HPDE6-E6E7 (cell line): ENCODE results near the gene CD96.

Source experiments
- DNase-seq: peaks from one replicate; pipeline ENCODE4 v3.0.0; 2011; ENCODE audit warnings: missing footprints; ENCODE audit errors: extremely low spot score

CD96 gene

GRCh38 chr3:111593666-111594065 lies 51.7 kb downstream of the CD96 start:
- DNase-seq: no peak

- peak; percentile 64 for DNase-seq
Measured at GRCh38 chr3:111594205-111594604, 52.2 kb downstream of the CD96 start.

- no peak for DNase-seq
Measured at GRCh38 chr3:111594781-111595180, 52.8 kb downstream of the CD96 start.

- peak; percentile 82 for DNase-seq
Measured at GRCh38 chr3:111595232-111595631, 53.2 kb downstream of the CD96 start, which contains the start of gene ZBED2. Gene ZBED2 (minus strand): TSS chr3:111595346. CDS start chr3:111594201, 1,145 bp downstream.

- no peak for DNase-seq
Measured at GRCh38 chr3:111596328-111596727, 54.3 kb downstream of the CD96 start.

GRCh38 chr3:111598139-111598538 lies 56.1 kb downstream of the CD96 start:
- DNase-seq: no peak

- DNase-seq: no peak
Measured at GRCh38 chr3:111598552-111598951, 56.6 kb downstream of the CD96 start.

- no peak for DNase-seq
Measured at GRCh38 chr3:111601810-111602209, 59.8 kb downstream of the CD96 start.

- no peak for DNase-seq
Measured at GRCh38 chr3:111603679-111604078, 61.7 kb downstream of the CD96 start.

GRCh38 chr3:111604119-111604518 lies 62.1 kb downstream of the CD96 start:
- DNase-seq: no peak

GRCh38 chr3:111605018-111605417 lies 63.0 kb downstream of the CD96 start:
- no peak for DNase-seq

GRCh38 chr3:111605493-111605892 lies 63.5 kb downstream of the CD96 start:
- DNase-seq: no peak

- DNase-seq: no peak
Measured at GRCh38 chr3:111607240-111607920, 65.4 kb downstream of the CD96 start.

- no peak for DNase-seq
Measured at GRCh38 chr3:111608383-111608782, 66.4 kb downstream of the CD96 start.

GRCh38 chr3:111609700-111610099 lies 67.7 kb downstream of the CD96 start:
- DNase-seq: no peak

GRCh38 chr3:111610189-111610588 lies 68.2 kb downstream of the CD96 start:
- no peak for DNase-seq

- DNase-seq: peak; percentile 69
Measured at GRCh38 chr3:111610612-111611054, 68.6 kb downstream of the CD96 start.

- DNase-seq: no peak
Measured at GRCh38 chr3:111613294-111613693, 71.3 kb downstream of the CD96 start.

GRCh38 chr3:111615880-111616279 lies 73.9 kb downstream of the CD96 start:
- no peak for DNase-seq

GRCh38 chr3:111616417-111617105 lies 74.6 kb downstream of the CD96 start:
- DNase-seq: no peak

- no peak for DNase-seq
Measured at GRCh38 chr3:111617406-111617805, 75.4 kb downstream of the CD96 start.

- DNase-seq: no peak
Measured at GRCh38 chr3:111617912-111618601, 76.1 kb downstream of the CD96 start.

- DNase-seq: no peak
Measured at GRCh38 chr3:111618945-111619344, 76.9 kb downstream of the CD96 start.
